Measurements from ENCODE around the gene BAAT.

Gene BAAT

DNA sequence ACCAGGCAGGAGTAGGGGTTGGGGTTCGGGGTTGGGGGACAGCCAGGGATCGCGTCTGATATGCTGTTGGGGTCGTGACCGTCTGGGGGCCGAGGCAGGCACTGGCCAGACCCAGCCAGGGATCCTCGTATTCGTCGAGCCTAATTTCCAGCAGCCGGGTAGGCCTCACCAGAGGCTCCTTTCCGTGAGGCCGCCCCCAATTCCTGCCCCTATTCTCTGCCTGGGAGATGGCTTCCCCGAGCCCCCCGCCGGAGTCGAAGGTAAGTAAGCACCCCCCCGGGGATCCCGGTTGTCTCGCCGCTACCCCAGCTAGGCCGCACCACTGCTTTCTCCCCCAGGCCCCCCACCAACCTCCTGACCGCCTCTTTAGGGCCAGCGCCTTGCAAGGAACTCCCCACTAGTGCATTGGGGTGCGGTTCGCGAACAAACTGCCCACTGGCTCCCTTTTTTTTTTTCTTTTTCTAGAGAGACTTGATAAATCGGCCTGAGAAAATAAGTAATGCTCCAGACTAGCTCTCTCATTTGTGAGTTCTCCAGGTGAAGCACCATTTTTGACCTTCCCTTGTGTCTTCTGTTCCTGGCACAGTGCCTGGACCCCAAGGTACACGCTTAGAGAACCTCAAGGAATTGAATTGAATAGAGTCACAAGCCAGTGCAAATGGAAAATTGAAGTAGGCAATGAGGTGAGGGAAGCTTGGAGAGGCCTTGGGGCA is 14.3 kb upstream of the BAAT start:
- Histone ChIP-seq H3K36me3 (ENCODE audit: control insufficient read depth, insufficient read depth, low read length) (peaks cover 44% of the 10 kb centered on the region), H3K4me1 (ENCODE audit: control insufficient read depth, insufficient read depth, low read length) (peaks cover 10% of the 10 kb centered on the region), H3K4me3 (ENCODE audit: insufficient read depth, low read depth, low read length) (peak overlapping the region; percentile 63), H3K9me3 (ENCODE audit: control insufficient read depth, low read length) (no peaks in the 10 kb centered on the region), H3K27me3 (ENCODE audit: control insufficient read depth, insufficient read depth, low read length, poor library complexity, severe bottlenecking) (no peaks in the 10 kb centered on the region), H3K27ac (ENCODE audit: insufficient read depth, low read depth, low read length, poor library complexity, severe bottlenecking) (no peak overlapping the region)
- 2 to 5% methylated on average over 27 to 28 of the region's 28 CpGs for WGBS, 2 experiments

DNA sequence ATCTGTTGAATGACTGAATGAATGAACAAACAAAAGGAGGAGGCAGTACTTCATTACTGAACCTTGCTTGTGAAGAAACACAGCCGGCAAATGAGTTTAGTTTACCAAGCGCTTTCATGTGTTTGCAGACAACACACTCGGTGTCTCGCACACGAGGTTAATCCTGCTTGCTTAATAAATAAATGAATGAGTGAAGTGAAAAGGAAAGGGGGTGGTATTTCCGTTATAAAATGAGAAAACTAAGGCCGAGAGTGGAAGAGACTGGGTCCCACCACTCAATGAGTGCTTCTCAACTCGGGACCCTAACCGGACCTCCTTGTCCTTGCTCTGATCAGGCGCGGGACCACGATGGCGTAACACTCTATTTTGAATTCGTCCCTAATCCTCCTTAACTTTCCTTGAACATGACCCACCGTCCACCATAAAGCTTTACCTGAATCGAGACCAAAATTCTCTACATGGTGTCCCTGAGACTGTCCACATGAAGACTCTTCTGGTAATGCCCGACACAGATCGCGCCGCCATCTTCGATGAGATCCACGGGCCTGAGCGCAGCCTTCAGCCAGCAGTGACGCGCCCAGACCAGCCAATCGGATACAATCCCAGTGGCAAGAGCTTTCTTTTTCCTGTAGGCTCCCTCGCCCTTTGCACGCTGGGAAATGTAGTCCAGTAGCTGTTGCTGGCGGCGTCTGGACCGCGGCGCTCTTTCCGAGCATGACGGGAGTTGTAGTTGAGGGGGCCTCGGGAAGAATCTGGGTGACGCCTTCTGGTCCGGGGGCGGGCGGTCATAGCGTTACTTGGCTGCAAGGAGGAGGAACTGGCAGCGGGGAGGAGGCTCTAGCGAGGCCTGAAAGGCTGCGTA is 13.5 kb upstream of the BAAT start, which contains the start of the genes MRPL50 and ZNF189:
TSS of gene MRPL50 (minus strand) at position 551 of the 862 bp plus-strand sequence. CDS start at position 525, 26 bp downstream.
TSS of gene ZNF189 (plus strand) at position 784 of the 862 bp plus-strand sequence. CDS start 306 bp downstream, outside the sequence.
- Histone ChIP-seq H3K27me3 (ENCODE audit: control insufficient read depth, insufficient read depth, low read length, poor library complexity, severe bottlenecking) (no peaks in the 10 kb centered on the region), H3K9me3 (ENCODE audit: control insufficient read depth, low read length) (no peaks in the 10 kb centered on the region), H3K36me3 (ENCODE audit: control insufficient read depth, insufficient read depth, low read length) (peaks cover 40% of the 10 kb centered on the region), H3K27ac (ENCODE audit: insufficient read depth, low read depth, low read length, poor library complexity, severe bottlenecking) (peak within 1 kb of the TSS; percentile 41), H3K4me3 (ENCODE audit: insufficient read depth, low read depth, low read length) (peak within 1 kb of the TSS; percentile 63), H3K4me1 (ENCODE audit: control insufficient read depth, insufficient read depth, low read length) (peaks cover 10% of the 10 kb centered on the region)
- 0 to 1% methylated on average over 44 of the region's 44 CpGs for WGBS, 2 experiments

DNA sequence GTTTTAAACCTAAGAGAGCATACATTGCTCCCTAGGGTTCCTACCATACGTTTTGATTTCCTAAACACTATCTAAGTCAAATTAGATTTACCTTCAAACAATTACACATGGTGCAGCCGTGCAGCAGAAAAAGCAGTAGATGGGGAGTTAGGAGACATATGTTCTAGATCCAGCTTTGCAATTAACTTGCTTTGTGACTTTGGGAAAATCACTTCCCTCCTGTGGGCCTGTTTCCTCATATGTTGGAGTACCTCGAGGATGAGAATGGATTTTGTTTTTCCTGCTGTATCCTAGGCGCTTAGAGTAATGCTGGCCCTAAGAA is 12.9 kb upstream of the BAAT start:
- H3K27ac ChIP-seq (ENCODE audit: insufficient read depth, low read depth, low read length, poor library complexity, severe bottlenecking) = peak overlapping the region; percentile 41
- peaks cover 3% of the 10 kb centered on the region for H3K9me3 ChIP-seq (ENCODE audit: control insufficient read depth, low read length)
- peaks cover 34% of the 10 kb centered on the region for H3K36me3 ChIP-seq (ENCODE audit: control insufficient read depth, insufficient read depth, low read length)
- whole genome bisulfite sequencing, 2 experiments = 17 to 25% methylated on average over 4 of the region's 4 CpGs
- peaks cover 10% of the 10 kb centered on the region for H3K4me1 ChIP-seq (ENCODE audit: control insufficient read depth, insufficient read depth, low read length)
- no peaks in the 10 kb centered on the region for H3K27me3 ChIP-seq (ENCODE audit: control insufficient read depth, insufficient read depth, low read length, poor library complexity, severe bottlenecking)
- H3K4me3 ChIP-seq (ENCODE audit: insufficient read depth, low read depth, low read length) = peak overlapping the region; percentile 63

DNA sequence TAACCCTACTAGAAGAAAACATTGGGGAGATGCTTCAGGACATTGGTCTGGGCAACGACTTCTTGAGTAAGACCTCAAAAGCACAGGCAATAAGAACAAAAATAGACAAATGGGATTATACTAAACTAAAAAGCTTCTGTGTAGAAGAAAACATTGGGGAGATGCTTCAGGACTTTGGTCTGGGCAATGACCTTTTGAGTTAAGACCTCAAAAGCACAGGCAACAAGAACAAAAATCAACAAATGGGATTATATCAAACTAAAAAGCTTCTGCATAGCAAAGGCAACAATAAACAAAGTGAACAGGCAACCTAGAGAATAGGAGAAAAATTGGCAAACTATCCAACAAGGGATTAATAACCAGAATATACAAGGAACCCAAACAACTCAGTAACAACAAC is 9.9 kb upstream of the BAAT start:
- Histone ChIP-seq H3K9me3 (ENCODE audit: control insufficient read depth, low read length) (peaks cover 3% of the 10 kb centered on the region), H3K4me3 (ENCODE audit: insufficient read depth, low read depth, low read length) (no peak overlapping the region)

DNA sequence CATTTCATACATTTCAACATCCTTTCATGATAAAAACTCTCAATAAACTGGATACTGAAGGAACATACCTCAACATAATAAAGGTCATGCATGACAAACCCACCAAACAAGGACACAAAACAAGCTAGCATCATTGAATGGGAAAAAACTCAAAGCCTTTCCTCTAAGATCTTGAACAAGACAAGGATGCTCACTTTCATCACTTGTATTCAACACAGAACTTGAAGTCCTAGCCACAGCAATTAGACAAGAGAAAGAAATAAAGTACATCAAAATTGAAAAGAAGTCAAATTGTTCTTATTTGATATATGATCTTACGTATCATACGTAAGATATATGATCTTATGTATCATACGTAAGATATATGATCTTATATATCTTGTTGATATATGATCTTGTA is 8.3 kb upstream of the BAAT start:
- Histone ChIP-seq H3K4me3 (ENCODE audit: insufficient read depth, low read depth, low read length) (no peak overlapping the region), H3K27me3 (ENCODE audit: control insufficient read depth, insufficient read depth, low read length, poor library complexity, severe bottlenecking) (no peaks in the 10 kb centered on the region), H3K36me3 (ENCODE audit: control insufficient read depth, insufficient read depth, low read length) (peaks cover 25% of the 10 kb centered on the region), H3K27ac (ENCODE audit: insufficient read depth, low read depth, low read length, poor library complexity, severe bottlenecking) (no peak overlapping the region), H3K9me3 (ENCODE audit: control insufficient read depth, low read length) (peaks cover 3% of the 10 kb centered on the region), H3K4me1 (ENCODE audit: control insufficient read depth, insufficient read depth, low read length) (no peaks in the 10 kb centered on the region)
- WGBS, 2 experiments = no CpG with 5 or more reads among the region's 3 CpGs

More for the DNA sequence above, 9.9 kb upstream of the BAAT start:
- Histone ChIP-seq H3K4me1 (ENCODE audit: control insufficient read depth, insufficient read depth, low read length) (peaks cover 2% of the 10 kb centered on the region), H3K27me3 (ENCODE audit: control insufficient read depth, insufficient read depth, low read length, poor library complexity, severe bottlenecking) (no peaks in the 10 kb centered on the region), H3K27ac (ENCODE audit: insufficient read depth, low read depth, low read length, poor library complexity, severe bottlenecking) (no peak overlapping the region), H3K36me3 (ENCODE audit: control insufficient read depth, insufficient read depth, low read length) (peaks cover 19% of the 10 kb centered on the region)
- 86 to 100% methylated on average over 1 of the region's 1 CpG for WGBS, 2 experiments

DNA sequence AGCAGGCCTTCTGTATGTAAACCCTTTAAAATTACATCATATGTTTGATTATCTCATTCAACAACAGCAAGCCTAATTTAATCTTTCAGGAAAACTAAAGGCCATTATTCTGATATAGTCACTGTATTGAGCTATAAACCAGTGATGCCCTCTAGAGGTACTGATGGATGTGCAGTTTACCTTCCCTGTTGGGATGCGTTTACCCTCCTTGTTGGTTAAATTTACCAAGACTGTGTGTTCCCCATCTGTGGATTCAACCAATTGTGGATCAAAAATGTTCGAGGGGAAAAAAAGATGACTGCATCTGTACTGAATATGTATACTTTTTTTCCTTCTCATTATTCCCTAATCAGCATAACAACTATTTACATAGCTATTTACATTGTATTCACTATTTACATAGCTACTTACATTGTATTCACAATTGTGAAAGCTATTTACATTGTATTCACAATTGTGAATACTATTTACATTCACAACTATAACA is 3.7 kb upstream of the BAAT start:
- Histone ChIP-seq H3K27me3 (ENCODE audit: control insufficient read depth, insufficient read depth, low read length, poor library complexity, severe bottlenecking) (no peaks in the 10 kb centered on the region), H3K4me3 (ENCODE audit: insufficient read depth, low read depth, low read length) (no peak overlapping the region), H3K36me3 (ENCODE audit: control insufficient read depth, insufficient read depth, low read length) (peaks cover 23% of the 10 kb centered on the region), H3K4me1 (ENCODE audit: control insufficient read depth, insufficient read depth, low read length) (no peaks in the 10 kb centered on the region), H3K9me3 (ENCODE audit: control insufficient read depth, low read length) (peaks cover 7% of the 10 kb centered on the region), H3K27ac (ENCODE audit: insufficient read depth, low read depth, low read length, poor library complexity, severe bottlenecking) (no peak overlapping the region)
- 77 to 89% methylated on average over 1 to 2 of the region's 2 CpGs for WGBS, 2 experiments

DNA sequence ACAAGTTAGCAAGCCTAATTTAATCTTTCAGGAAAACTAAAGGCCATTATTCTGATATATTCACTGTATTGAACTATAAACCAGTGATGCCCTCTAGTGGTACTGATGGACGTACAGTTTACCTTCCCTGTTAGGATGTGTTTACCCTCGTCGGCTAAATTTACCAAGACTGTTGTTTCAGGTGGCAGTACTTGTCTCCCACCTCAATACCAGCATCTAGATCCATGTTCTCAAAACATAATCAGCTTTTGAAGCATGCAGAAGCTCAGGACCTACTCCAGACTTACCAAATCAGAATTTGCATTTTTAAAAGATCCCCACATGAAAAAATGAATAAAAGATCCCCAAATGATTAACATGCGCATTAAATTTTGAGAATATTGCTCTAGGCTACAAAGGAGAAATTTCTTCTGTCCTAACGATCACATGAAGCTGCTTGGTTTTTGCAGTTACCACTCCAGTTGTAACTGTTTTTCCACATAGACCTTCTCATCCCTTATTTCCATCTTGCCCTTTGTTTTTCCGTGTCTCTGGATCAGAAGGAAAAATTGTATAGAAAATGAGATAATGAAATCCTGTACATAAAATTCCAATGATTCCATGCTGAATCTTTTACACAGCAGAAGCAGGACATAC is 3.2 kb upstream of the BAAT start:
- H3K27ac ChIP-seq (ENCODE audit: insufficient read depth, low read depth, low read length, poor library complexity, severe bottlenecking) = no peak overlapping the region
- 66 to 71% methylated on average over 5 to 6 of the region's 6 CpGs for WGBS, 2 experiments
- H3K9me3 ChIP-seq (ENCODE audit: control insufficient read depth, low read length) = peaks cover 4% of the 10 kb centered on the region
- H3K4me3 ChIP-seq (ENCODE audit: insufficient read depth, low read depth, low read length) = no peak overlapping the region
- peaks cover 23% of the 10 kb centered on the region for H3K36me3 ChIP-seq (ENCODE audit: control insufficient read depth, insufficient read depth, low read length)
- no peaks in the 10 kb centered on the region for H3K4me1 ChIP-seq (ENCODE audit: control insufficient read depth, insufficient read depth, low read length)
- no peaks in the 10 kb centered on the region for H3K27me3 ChIP-seq (ENCODE audit: control insufficient read depth, insufficient read depth, low read length, poor library complexity, severe bottlenecking)

DNA sequence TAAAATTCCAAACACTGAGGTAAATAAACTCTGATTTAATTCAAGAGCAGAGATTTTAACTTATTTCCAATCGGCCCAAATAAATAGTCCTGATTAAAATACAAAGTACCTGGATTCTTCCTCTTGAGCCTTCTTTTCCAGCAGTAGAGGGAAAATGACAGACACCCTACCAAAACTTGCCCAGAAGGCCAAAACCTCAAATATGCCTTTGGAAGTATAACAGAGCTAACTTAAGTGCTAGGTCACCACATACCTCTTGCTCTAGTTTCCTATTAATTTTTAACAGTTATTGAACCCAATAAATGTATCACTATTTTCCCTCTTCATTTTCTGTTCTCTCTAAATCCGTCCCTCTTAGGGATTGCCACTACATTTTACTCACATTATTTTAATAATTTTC is 1.4 kb downstream of the BAAT start:
- Histone ChIP-seq H3K27me3 (ENCODE audit: control insufficient read depth, insufficient read depth, low read length, poor library complexity, severe bottlenecking) (no peaks in the 10 kb centered on the region), H3K27ac (ENCODE audit: insufficient read depth, low read depth, low read length, poor library complexity, severe bottlenecking) (no peak overlapping the region), H3K4me1 (ENCODE audit: control insufficient read depth, insufficient read depth, low read length) (no peaks in the 10 kb centered on the region), H3K36me3 (ENCODE audit: control insufficient read depth, insufficient read depth, low read length) (peaks cover 6% of the 10 kb centered on the region), H3K4me3 (ENCODE audit: insufficient read depth, low read depth, low read length) (no peak overlapping the region), H3K9me3 (ENCODE audit: control insufficient read depth, low read length) (peaks cover 3% of the 10 kb centered on the region)
- 92 to 94% methylated on average over 1 to 2 of the region's 2 CpGs for WGBS, 2 experiments

DNA sequence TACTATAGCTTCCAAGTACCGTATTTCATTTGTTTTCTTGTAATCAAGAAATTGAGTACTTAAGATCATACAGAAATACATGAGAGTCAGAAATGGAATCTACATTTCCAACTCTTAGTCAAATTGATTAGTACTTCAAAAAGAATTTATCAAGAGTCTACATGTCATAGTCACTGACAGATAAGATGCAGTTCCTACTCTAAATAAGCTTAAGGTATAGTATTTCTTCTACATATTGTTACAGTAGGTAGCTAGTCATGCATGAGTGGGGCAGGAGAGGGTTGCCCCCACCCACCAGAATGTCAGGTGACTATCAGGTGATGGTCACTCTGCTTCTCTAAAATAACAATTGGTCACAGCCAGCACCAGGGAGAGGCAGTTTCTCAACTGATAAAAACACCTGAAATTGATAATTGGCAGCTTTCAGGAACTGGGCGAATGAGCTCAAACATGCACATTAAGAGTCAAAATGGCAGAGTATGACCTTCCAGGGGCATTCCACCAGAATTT is 2.9 kb downstream of the BAAT start:
- peaks cover 3% of the 10 kb centered on the region for H3K9me3 ChIP-seq (ENCODE audit: control insufficient read depth, low read length)
- 86 to 91% methylated on average over 1 to 2 of the region's 2 CpGs for WGBS, 2 experiments
- H3K36me3 ChIP-seq (ENCODE audit: control insufficient read depth, insufficient read depth, low read length) = peaks cover 6% of the 10 kb centered on the region
- no peaks in the 10 kb centered on the region for H3K4me1 ChIP-seq (ENCODE audit: control insufficient read depth, insufficient read depth, low read length)
- H3K4me3 ChIP-seq (ENCODE audit: insufficient read depth, low read depth, low read length) = no peak overlapping the region
- H3K27me3 ChIP-seq (ENCODE audit: control insufficient read depth, insufficient read depth, low read length, poor library complexity, severe bottlenecking) = no peaks in the 10 kb centered on the region
- no peak overlapping the region for H3K27ac ChIP-seq (ENCODE audit: insufficient read depth, low read depth, low read length, poor library complexity, severe bottlenecking)
